Duodenal mucosa (tissue), 2 donors: Measurements from ENCODE around the gene DNM2.

ENCODE experiments used
- H3K27ac ChIP-seq: one replicate; pipeline ENCODE4 v1.7.0; 2013; ENCODE audit warnings: low read depth, low read length
- H3K27me3 ChIP-seq, 2 donors: one replicate each; pipeline ENCODE4 v1.7.0; 2013; ENCODE audit warnings: low read length in 2 of 2, control low read depth in 1 of 2; ENCODE audit not compliant: insufficient read depth in 2 of 2, control insufficient read depth in 1 of 2
- H3K36me3 ChIP-seq, 2 donors: one replicate each; pipeline ENCODE4 v1.7.0; 2013; ENCODE audit warnings: low read length in 2 of 2, control low read depth in 1 of 2; ENCODE audit not compliant: insufficient read depth in 2 of 2, control insufficient read depth in 1 of 2
- H3K4me1 ChIP-seq, 2 donors: one replicate each; pipeline ENCODE4 v1.7.0; 2013; ENCODE audit warnings: low read length in 2 of 2, control low read depth in 1 of 2; ENCODE audit not compliant: insufficient read depth in 2 of 2, control insufficient read depth in 1 of 2
- H3K4me3 ChIP-seq, 2 donors: one replicate each; pipeline ENCODE4 v1.7.0; 2013; ENCODE audit warnings: low read length in 2 of 2, low read depth in 1 of 2
- H3K9ac ChIP-seq, 2 donors: one replicate each; pipeline ENCODE4 v1.7.0; 2013; ENCODE audit warnings: low read length in 2 of 2, low read depth in 1 of 2
- H3K9me3 ChIP-seq, 2 donors: one replicate each; pipeline ENCODE4 v1.7.0; 2013; ENCODE audit warnings: low read length in 2 of 2, control low read depth in 1 of 2; ENCODE audit not compliant: control insufficient read depth in 1 of 2

DNM2 gene

DNA sequence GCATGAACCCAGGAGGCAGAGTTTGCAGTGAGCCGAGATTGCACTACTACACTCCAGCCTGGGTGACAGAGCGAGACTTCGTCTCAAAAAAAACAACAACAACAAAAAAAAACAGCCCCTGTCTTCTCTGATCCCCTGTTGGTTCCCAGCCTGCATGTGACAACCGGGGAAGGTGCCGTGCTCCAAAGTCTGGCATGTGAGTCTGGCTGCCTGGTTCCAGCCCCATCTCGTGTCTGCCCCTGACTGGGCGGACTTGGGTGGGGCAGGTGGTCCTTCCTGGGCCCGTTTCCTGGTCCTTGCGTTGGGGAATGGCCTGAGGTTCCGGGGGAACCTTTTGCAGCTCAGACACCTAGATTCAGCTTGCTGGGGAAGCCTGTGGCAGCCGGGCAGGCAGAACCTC, 50.5 kb downstream of the DNM2 start:
- peaks cover 45 to 49% of the 10 kb centered on the region in 2 donors for H3K4me1 ChIP-seq
- no peak overlapping the region for H3K9ac ChIP-seq
- H3K36me3 ChIP-seq = peaks cover 6 to 23% of the 10 kb centered on the region in 2 donors
- no peaks in the 10 kb centered on the region for H3K27me3 ChIP-seq
- no peaks in the 10 kb centered on the region for H3K9me3 ChIP-seq
- H3K27ac ChIP-seq = no peak overlapping the region
- no peak overlapping the region for H3K4me3 ChIP-seq

DNA sequence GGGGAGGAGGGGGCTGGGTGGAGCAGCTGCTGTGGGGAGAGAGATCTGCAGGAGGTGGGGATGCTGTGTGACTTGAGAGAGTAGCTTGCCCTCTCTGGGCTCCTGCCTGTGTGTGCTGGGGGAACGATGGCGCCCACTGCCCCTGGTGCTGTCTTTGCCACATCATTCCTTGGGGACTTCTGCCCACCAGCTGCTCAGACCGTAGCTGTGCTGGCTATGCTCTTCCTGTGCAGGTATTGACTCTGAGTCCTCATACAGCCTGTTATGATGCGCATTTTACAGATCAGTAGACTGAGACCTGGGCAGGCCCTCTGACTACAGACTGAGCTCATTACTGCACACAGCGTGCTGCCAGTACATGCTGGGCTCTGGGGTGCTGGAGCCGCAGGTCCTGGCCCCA, 51.1 kb downstream of the DNM2 start:
- H3K36me3 ChIP-seq = peaks cover 9 to 24% of the 10 kb centered on the region in 2 donors
- peak overlapping the region in 1 of 2 donors; percentile 16 for H3K9ac ChIP-seq
- no peaks in the 10 kb centered on the region for H3K9me3 ChIP-seq
- H3K27me3 ChIP-seq = no peaks in the 10 kb centered on the region
- no peak overlapping the region for H3K27ac ChIP-seq
- H3K4me1 ChIP-seq = peaks cover 40 to 43% of the 10 kb centered on the region in 2 donors
- no peak overlapping the region for H3K4me3 ChIP-seq

DNA sequence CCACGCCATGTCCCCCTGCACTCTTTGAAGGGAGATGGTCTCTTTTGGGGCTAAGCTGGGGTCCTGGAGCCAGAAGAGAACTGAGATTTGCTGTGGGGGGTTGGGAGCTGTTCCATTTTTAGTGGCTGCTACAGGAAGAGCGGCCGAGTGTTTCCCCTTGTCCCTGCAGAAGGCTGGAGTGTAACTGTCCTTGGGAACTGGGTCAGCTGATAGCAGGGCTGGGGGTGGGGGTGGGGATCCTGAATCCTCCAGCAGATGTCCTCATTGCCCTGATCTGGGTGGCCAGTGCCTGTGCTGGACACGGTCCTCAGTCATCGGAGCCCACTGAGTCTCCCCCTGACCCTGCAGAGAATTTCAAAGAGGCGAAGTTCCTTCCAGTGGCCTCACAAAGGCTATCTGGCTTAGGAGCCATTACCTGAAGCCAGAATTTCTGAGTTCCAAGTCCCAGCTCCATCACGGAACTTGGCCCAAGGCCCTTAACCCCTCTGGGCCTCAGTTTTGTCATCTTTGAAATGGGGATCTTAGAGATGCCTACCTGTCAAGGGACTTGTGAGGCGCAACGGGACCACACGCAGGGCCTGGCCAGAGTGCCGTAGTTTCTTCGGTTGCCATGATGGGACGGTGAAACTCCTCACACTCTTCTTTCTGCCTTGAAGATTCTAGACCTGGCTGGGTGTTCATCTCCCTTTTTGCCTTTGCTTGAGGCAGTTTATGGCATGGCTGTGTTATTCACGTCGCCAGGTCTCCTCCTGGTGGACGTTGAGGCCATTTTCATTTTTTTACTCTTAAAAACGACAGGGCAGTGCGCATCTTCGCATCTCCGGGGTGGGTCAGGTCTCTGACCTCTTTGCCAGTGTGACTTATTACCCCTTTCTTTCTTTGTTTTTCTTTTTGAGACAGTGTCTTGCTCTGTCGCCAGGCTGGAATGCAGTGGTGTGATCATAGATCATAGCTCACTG, 51.9 kb downstream of the DNM2 start:
- peak overlapping the region; percentile 27 for H3K27ac ChIP-seq
- no peak overlapping the region for H3K4me3 ChIP-seq
- H3K9me3 ChIP-seq = no peaks in the 10 kb centered on the region
- H3K27me3 ChIP-seq = no peaks in the 10 kb centered on the region
- H3K9ac ChIP-seq = peak overlapping the region; percentile 16 to 18
- peaks cover 12 to 30% of the 10 kb centered on the region in 2 donors for H3K36me3 ChIP-seq
- peaks cover 31 to 35% of the 10 kb centered on the region in 2 donors for H3K4me1 ChIP-seq

DNA sequence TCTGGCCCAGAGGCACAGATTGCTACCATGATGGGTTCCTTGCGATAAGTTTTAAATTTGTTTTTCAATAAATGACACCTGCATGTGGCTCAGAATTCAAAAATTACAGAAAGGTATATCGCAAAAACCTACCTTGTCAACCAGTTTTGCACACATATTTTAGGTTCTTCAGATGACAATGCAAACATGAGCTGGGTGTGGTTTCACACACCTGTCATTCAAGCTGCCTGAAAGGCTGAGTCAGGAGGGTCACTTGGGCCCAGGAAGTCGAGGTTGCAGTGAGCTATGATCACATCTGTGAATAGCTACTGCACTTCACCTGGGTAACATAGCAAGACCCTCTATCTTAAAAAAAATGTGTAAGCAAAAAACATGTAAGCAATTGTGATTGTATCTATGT, 56.1 kb downstream of the DNM2 start:
- Histone ChIP-seq H3K36me3 (peaks cover 32 to 63% of the 10 kb centered on the region in 2 donors), H3K27ac (no peak overlapping the region), H3K4me3 (no peak overlapping the region), H3K9ac (no peak overlapping the region), H3K9me3 (no peaks in the 10 kb centered on the region), H3K4me1 (peaks cover 18 to 20% of the 10 kb centered on the region in 2 donors), H3K27me3 (no peaks in the 10 kb centered on the region)

DNA sequence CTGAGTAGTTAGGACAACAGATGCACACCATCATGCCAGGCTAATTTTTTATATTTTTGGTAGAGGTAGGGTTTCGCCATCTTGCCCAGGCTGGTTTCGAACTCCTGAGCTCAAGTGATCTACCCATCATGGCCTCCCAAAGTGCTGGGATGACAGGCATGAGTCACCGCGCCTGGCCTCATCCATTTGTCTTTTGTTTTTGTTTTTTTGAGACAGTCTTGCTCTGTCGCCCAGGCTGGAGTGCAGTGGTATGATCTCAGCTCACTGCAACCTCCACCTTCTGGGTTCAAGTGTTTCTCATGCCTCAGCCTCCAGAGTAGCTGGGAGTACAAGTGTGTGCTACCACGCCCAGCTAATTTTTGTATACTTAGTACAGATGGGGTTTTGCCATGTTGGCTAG, 57.0 kb downstream of the DNM2 start:
- H3K4me3 ChIP-seq = no peak overlapping the region
- H3K36me3 ChIP-seq = peaks cover 32 to 66% of the 10 kb centered on the region in 2 donors
- H3K27me3 ChIP-seq = no peaks in the 10 kb centered on the region
- no peak overlapping the region for H3K27ac ChIP-seq
- no peak overlapping the region for H3K9ac ChIP-seq
- no peaks in the 10 kb centered on the region for H3K9me3 ChIP-seq
- H3K4me1 ChIP-seq = peaks cover 9 to 14% of the 10 kb centered on the region in 2 donors

DNA sequence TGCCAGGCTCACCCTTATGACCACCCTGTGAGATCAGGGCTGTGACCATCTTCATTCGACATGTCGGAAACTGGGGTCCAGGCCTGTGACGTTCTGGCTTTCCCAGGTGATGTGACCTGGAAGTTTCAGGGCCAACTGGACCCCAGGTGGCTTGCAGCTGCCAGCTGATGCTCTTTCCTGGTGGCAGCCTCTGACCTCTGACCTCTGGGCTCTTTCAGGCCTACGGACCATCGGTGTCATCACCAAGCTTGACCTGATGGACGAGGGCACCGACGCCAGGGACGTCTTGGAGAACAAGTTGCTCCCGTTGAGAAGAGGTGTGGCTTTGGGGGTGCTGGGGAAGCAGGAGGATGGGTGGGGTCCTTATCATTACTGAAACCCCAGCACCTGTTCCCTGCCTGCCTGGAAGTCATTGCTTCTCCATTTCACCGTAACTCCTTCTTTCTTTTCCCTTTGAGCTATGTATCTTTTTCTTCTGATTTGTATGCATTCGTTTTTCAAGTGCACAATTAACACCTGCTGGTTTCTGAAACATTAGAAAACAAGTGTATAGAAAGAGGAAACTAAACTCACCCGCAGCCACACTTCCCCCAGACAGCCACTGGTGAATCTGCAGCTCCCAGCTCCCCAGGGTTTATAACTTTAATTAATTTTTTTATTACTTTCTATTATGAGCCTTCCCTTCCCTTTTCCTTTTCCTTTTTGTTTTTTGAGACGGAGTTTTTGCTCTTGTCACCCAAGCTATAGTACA, 59.2 kb downstream of the DNM2 start:
- no peak overlapping the region for H3K9ac ChIP-seq
- H3K27me3 ChIP-seq = no peaks in the 10 kb centered on the region
- H3K9me3 ChIP-seq = no peaks in the 10 kb centered on the region
- H3K4me1 ChIP-seq = peaks cover 6 to 14% of the 10 kb centered on the region in 2 donors
- H3K4me3 ChIP-seq = no peak overlapping the region
- H3K36me3 ChIP-seq = peaks cover 37 to 76% of the 10 kb centered on the region in 2 donors
- H3K27ac ChIP-seq = no peak overlapping the region

DNA sequence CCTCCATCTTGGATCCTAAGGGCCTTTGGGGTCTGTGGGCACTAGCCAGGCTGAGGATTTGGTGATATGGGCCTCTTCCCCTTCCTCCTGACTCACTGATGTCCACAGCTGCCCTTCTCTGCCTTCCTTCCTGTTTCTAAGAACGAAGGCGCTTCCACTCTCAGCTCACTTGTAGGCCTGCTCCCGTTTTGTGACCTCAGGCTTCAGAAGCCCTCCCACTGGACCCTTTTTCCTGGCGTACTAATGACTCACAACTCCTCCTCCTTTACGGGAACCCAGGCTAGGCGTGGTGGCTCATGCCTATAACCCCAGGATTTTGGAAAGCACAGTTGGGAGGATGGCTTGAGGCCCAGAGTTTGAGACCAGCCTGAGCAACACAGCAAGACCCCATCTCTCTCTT, 62.5 kb downstream of the DNM2 start:
- H3K27me3 ChIP-seq = no peaks in the 10 kb centered on the region
- peaks cover 40 to 86% of the 10 kb centered on the region in 2 donors for H3K36me3 ChIP-seq
- no peaks in the 10 kb centered on the region for H3K9me3 ChIP-seq
- H3K4me3 ChIP-seq = no peak overlapping the region
- H3K4me1 ChIP-seq = peaks cover 6 to 20% of the 10 kb centered on the region in 2 donors
- H3K9ac ChIP-seq = no peak overlapping the region
- H3K27ac ChIP-seq = peak overlapping the region; percentile 44

DNA sequence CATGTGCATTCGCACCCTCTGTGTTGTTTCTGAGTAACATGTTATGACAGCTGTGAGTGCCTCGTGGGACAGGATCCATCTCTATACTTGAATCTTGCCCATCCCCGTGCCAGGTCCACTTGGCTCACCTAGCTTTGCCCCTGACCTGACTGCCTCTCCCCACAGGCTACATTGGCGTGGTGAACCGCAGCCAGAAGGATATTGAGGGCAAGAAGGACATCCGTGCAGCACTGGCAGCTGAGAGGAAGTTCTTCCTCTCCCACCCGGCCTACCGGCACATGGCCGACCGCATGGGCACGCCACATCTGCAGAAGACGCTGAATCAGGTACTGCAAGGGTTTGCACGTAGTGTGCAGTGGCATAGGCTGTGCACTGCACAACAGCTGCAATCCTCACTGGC, 64.9 kb downstream of the DNM2 start:
- peaks cover 33 to 85% of the 10 kb centered on the region in 2 donors for H3K36me3 ChIP-seq

DNA sequence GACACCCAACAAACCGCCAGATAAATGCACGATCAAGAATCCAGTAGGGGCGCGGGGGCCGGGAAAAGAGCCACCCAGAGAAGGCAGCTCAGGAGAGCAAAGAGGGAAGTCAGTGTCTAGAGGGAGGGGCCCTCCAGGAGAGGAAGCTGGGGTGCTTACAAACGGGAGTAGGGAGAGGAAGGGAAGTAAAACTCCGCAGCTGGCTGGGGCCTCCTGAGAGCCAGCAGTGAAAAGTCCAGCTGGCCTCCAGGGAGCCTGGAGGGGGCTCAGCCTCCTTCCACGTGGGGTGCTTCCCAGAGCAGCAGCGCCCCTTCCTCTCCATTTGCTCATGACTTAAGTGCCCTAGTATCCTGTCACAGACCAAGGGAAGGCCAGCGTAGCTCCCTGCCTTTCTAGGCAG, 66.4 kb downstream of the DNM2 start:
- Histone ChIP-seq H3K27ac (no peak overlapping the region), H3K9me3 (no peaks in the 10 kb centered on the region), H3K4me1 (peaks cover 0 to 10% of the 10 kb centered on the region in 2 donors), H3K9ac (no peak overlapping the region), H3K27me3 (no peaks in the 10 kb centered on the region), H3K36me3 (peaks cover 41 to 87% of the 10 kb centered on the region in 2 donors), H3K4me3 (no peak overlapping the region)

More for the DNA sequence above, 64.9 kb downstream of the DNM2 start:
- no peak overlapping the region for H3K27ac ChIP-seq
- H3K4me1 ChIP-seq = peaks cover 0 to 10% of the 10 kb centered on the region in 2 donors
- no peaks in the 10 kb centered on the region for H3K27me3 ChIP-seq
- no peaks in the 10 kb centered on the region for H3K9me3 ChIP-seq
- H3K9ac ChIP-seq = no peak overlapping the region
- no peak overlapping the region for H3K4me3 ChIP-seq

DNA sequence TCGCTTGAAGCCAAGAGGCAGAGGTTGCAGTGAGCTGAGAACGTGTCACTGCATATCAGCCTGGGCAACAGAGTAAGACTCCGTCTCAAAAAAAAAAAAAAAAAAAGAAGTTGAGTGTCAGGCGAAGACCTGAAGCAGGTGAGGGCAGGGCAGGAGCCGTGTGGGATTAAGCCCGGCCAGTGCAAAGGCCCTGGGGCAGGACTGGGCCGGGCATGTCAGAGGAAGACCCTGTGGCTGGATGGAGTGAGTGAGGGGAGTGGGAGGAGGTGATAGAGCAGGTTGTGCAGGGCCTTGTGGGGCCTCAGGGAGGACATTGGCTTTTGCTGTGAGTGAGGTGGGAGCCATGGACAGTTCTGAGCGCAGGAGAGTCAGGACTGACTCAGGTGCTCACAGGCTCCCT, 70.3 kb downstream of the DNM2 start:
- H3K9me3 ChIP-seq = no peaks in the 10 kb centered on the region
- no peak overlapping the region for H3K9ac ChIP-seq
- no peak overlapping the region for H3K27ac ChIP-seq
- H3K27me3 ChIP-seq = no peaks in the 10 kb centered on the region
- peaks cover 39 to 80% of the 10 kb centered on the region in 2 donors for H3K36me3 ChIP-seq
- peaks cover 0 to 6% of the 10 kb centered on the region in 2 donors for H3K4me1 ChIP-seq
- H3K4me3 ChIP-seq = no peak overlapping the region
